OCI-LY7 (cell line): ENCODE measurements around the gene MRPL11. TPM values are rescaled to one million over a fixed set of nuclear protein-coding genes. Genes with fewer than 3 reads are reported as not detected.

Experiments
- BruUV-seq: library from RNA; stranded (reverse); fragments of 400-500 nt; replicated peaks from 2 replicates; lab custom pipeline; 2021; lab: Mats Ljungman, UMichigan
- CTCF ChIA-PET: fragments of 300-600 bp; sonication (Branson Sonifier 250); formaldehyde crosslinking; loops from one replicate; lab custom pipeline; 2022; ENCODE audit warnings: antibody characterized with exemption; ENCODE audit not compliant: unreplicated experiment; lab: Charles Lee
- POLR2A ChIA-PET: fragments of 300-600 bp; sonication (Branson Sonifier 250); formaldehyde crosslinking; loops from one replicate; lab custom pipeline; 2022; ENCODE audit warnings: antibody characterized with exemption; lab: Charles Lee
- DNase-seq: peaks from one replicate; pipeline ENCODE4 v3.0.0-alpha.2; 2015; ENCODE audit warnings: low spot score
- H2AFZ ChIP-seq: fragments of 200-600 bp; sonication (generic), shearing (Covaris generic); 2 replicates; pipeline ENCODE4 v1.6.1; 2014; ENCODE audit warnings: mild to moderate bottlenecking, antibody characterized with exemption, low read length, moderate library complexity
- H3K27ac ChIP-seq: fragments of 200-600 bp; sonication (generic); 2 replicates; pipeline ENCODE4 v1.5.1; 2014; ENCODE audit warnings: mixed run types, low read depth, mild to moderate bottlenecking, moderate library complexity, low read length, inconsistent platforms; ENCODE audit not compliant: poor library complexity, severe bottlenecking
- H3K36me3 ChIP-seq: fragments of 200-600 bp; sonication (generic); 2 replicates; pipeline ENCODE4 v1.6.1; 2014; ENCODE audit warnings: mild to moderate bottlenecking, antibody characterized with exemption, low read length, moderate library complexity, mixed read lengths; ENCODE audit not compliant: insufficient read depth
- H3K4me1 ChIP-seq: fragments of 200-600 bp; sonication (generic); 2 replicates; pipeline ENCODE4 v1.5.1; 2014; ENCODE audit warnings: mild to moderate bottlenecking, low read length; ENCODE audit not compliant: insufficient read depth, poor library complexity, severe bottlenecking
- H3K4me2 ChIP-seq: fragments of 200-600 bp; sonication (generic); 2 replicates; pipeline ENCODE4 v1.6.1; 2014; ENCODE audit warnings: mild to moderate bottlenecking, low read length
- H3K4me3 ChIP-seq: fragments of 200-600 bp; sonication (generic); 2 replicates; pipeline ENCODE4 v1.5.1; 2014; ENCODE audit warnings: mild to moderate bottlenecking, low read depth, low read length; ENCODE audit not compliant: poor library complexity, severe bottlenecking
- H3K79me2 ChIP-seq: fragments of 200-600 bp; sonication (generic); 2 replicates; pipeline ENCODE4 v1.6.1; 2016; ENCODE audit warnings: low read depth, mild to moderate bottlenecking, low read length, moderate library complexity, mixed read lengths; ENCODE audit not compliant: insufficient read depth
- H3K9me2 ChIP-seq: fragments of 200-600 bp; sonication (generic); 2 replicates; pipeline ENCODE4 v1.6.1; 2016; ENCODE audit warnings: mild to moderate bottlenecking, low read length, mixed read lengths; ENCODE audit not compliant: insufficient read depth
- H3K9me3 ChIP-seq: fragments of 200-600 bp; sonication (generic); 2 replicates; pipeline ENCODE4 v1.6.1; 2014; ENCODE audit warnings: mild to moderate bottlenecking, mixed run types, low read length, mixed read lengths
- H4K20me1 ChIP-seq: fragments of 200-600 bp; sonication (generic); 2 replicates; pipeline ENCODE4 v1.6.1; 2014; ENCODE audit warnings: mild to moderate bottlenecking, antibody characterized with exemption, low read length, moderate library complexity, mixed read lengths; ENCODE audit not compliant: insufficient read depth
- EZH2phosphoT487 ChIP-seq: fragments of 200-600 bp; sonication (generic); IDR thresholded peaks from 2 replicates; pipeline ENCODE4 v1.6.1; 2018; ENCODE audit warnings: low read depth, borderline replicate concordance, mild to moderate bottlenecking, mixed run types, antibody characterized with exemption, low read length, moderate library complexity, mixed read lengths
- intact Hi-C: fragments of 100-400 bp; cut with micrococcal nuclease; formaldehyde crosslinking; loops from one replicate; pipeline ENCODE4 v1.10.0; 2022; ENCODE audit not compliant: unreplicated experiment
- total RNA-seq, 2 experiments: library from RNA; depleted of rRNA in 1 of 2; stranded (reverse); fragments of >200 nt in 1 of 2; shearing (Covaris generic) in 1 of 2; gene quantifications; 2 replicates each; pipeline ENCODE4 v1.2.3, GENCODE V29; 2014 to 2022
- TF ChIP-seq, protein P1 (sequence below): fragments of 200-600 bp; sonication (generic); conservative IDR thresholded peaks from 2 replicates; pipeline ENCODE4 v1.5.1; 2014; ENCODE audit warnings: mild to moderate bottlenecking, antibody characterized with exemption, low read length, moderate library complexity, mixed read lengths

The MRPL11 gene
- total RNA-seq, 2 experiments from 2014 or later: 88.6 to 101 TPM

DNA sequence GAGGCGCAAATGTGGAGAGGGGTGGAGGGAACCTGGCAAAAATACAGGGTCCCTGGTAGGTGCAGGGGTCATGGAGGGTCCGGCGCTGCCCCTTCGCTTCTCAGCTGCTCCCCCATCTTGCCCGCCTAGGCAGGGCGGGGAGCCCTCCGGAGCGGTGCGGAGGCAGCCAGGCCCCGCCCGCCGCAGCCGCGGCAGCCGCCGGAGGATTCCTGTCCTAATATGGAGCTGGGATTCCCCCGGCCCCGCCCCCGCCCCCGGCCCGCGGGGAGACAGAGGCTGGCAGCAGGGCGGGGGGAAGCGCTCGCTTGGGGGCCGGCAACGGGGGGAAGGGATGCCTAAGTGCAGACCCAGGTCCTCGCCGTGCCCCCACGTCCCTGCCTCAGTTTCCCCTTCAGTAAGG, 18.8 kb downstream of the MRPL11 start:
- H3K79me2 ChIP-seq: no peaks in the 10 kb centered on the region
- no peak for TF ChIP-seq EZH2phosphoT487
- TF ChIP-seq, protein P1, sequence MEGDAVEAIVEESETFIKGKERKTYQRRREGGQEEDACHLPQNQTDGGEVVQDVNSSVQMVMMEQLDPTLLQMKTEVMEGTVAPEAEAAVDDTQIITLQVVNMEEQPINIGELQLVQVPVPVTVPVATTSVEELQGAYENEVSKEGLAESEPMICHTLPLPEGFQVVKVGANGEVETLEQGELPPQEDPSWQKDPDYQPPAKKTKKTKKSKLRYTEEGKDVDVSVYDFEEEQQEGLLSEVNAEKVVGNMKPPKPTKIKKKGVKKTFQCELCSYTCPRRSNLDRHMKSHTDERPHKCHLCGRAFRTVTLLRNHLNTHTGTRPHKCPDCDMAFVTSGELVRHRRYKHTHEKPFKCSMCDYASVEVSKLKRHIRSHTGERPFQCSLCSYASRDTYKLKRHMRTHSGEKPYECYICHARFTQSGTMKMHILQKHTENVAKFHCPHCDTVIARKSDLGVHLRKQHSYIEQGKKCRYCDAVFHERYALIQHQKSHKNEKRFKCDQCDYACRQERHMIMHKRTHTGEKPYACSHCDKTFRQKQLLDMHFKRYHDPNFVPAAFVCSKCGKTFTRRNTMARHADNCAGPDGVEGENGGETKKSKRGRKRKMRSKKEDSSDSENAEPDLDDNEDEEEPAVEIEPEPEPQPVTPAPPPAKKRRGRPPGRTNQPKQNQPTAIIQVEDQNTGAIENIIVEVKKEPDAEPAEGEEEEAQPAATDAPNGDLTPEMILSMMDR: no peak
- H2AFZ ChIP-seq: no peak overlapping the region
- no peaks in the 10 kb centered on the region for H3K9me2 ChIP-seq
- CTCF ChIA-PET: no interaction called here
- no peak for DNase-seq
- no peak overlapping the region for H3K4me3 ChIP-seq
- no peaks in the 10 kb centered on the region for H3K9me3 ChIP-seq
- POLR2A ChIA-PET: no interaction called here
- no peak overlapping the region for H3K27ac ChIP-seq
- intact Hi-C loops: no loop called here
- H3K36me3 ChIP-seq: no peaks in the 10 kb centered on the region
- no TSS peak for BruUV-seq
- no peak overlapping the region for H3K4me2 ChIP-seq
- H4K20me1 ChIP-seq: no peaks in the 10 kb centered on the region
- H3K4me1 ChIP-seq: no peaks in the 10 kb centered on the region

DNA sequence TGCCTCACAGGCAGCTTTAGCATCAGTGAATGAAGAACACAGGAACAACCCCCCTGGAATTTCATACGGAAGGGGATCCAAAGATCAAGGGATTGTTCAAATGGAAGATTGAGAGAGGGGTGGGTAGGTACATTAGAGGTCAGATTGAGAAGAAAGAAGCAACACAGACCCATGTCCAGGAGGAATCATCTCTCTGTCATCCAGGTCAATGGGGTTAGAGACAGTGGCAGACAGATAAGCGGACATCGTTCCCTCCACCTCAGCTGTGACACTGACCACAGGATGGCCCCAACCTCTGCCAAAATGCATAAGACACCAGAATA, 19.7 kb downstream of the MRPL11 start:
- H2AFZ ChIP-seq: no peak overlapping the region
- DNase-seq: no peak
- no peaks in the 10 kb centered on the region for H4K20me1 ChIP-seq
- TF ChIP-seq, protein P1: no peak
- no peak for TF ChIP-seq EZH2phosphoT487
- no peaks in the 10 kb centered on the region for H3K36me3 ChIP-seq
- no peaks in the 10 kb centered on the region for H3K9me2 ChIP-seq
- no peak overlapping the region for H3K27ac ChIP-seq
- no peak overlapping the region for H3K4me2 ChIP-seq
- ChIA-PET POLR2A (no interaction called here), CTCF (no interaction called here)
- no peak overlapping the region for H3K4me3 ChIP-seq
- intact Hi-C loops: no loop called here
- H3K4me1 ChIP-seq: no peaks in the 10 kb centered on the region
- H3K9me3 ChIP-seq: no peaks in the 10 kb centered on the region
- no TSS peak for BruUV-seq
- H3K79me2 ChIP-seq: no peaks in the 10 kb centered on the region

DNA sequence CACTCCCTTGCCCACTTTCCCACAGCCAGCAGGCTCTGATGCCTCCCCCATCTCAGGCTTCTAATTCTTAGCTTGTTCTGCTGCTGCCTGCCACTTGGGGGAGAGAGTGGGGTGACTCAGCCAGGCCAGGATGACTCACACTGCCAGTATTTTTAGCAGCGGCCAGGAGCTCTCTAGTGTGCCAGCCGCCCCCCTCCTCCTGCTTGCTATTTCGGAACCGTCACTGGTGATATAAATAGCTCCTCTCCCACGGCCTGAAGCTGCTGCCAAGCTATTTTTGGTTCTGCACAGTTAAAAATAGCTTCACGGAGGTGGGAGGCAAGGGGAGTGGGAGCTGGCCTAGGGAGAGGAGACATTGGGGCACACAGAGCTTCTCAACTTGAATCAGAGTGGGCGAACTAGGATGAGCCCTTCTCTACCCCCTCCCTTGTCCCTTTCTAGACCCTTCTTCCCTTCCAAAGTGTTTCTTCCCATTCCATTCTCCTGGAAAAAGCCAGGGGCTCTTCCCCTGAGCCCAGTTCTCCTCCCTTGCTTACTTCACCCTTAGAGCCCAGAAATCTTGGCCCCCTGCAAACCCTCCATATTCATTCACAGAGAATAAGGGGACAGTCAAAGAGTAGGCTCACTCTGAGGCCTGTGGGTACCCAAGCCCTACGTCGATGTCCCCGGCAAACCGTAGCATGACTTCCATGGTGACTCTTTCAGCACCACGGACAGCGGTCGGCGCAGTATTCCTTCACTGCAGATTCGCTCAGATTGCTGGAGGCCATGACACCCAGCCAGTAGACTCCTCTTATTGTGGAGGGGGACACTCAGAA, 20.3 kb downstream of the MRPL11 start:
- no peaks in the 10 kb centered on the region for H3K36me3 ChIP-seq
- H4K20me1 ChIP-seq: no peaks in the 10 kb centered on the region
- H3K79me2 ChIP-seq: no peaks in the 10 kb centered on the region
- no peak for TF ChIP-seq EZH2phosphoT487
- TF ChIP-seq, protein P1: peak; percentile 63
- no peaks in the 10 kb centered on the region for H3K9me3 ChIP-seq
- no TSS peak for BruUV-seq
- H2AFZ ChIP-seq: no peak overlapping the region
- no peaks in the 10 kb centered on the region for H3K9me2 ChIP-seq
- no peak overlapping the region for H3K4me2 ChIP-seq
- no peak overlapping the region for H3K4me3 ChIP-seq
- intact Hi-C loops: no loop called here
- POLR2A ChIA-PET: no interaction called here
- CTCF ChIA-PET: no interaction called here
- no peaks in the 10 kb centered on the region for H3K4me1 ChIP-seq
- DNase-seq: peak; percentile 64
- no peak overlapping the region for H3K27ac ChIP-seq
